GM13977 (cell line): Measurements from ENCODE around the gene MAPK8IP3.

Experiments used
- DNase-seq: peaks from one replicate; pipeline ENCODE4 v3.0.0; 2012; ENCODE audit warnings: low spot score
- in situ Hi-C: fragments of 300-500 bp; cut with MboI; formaldehyde crosslinking; loops from one replicate; pipeline ENCODE4 v1.12.0; 2022; ENCODE audit warnings: low sequenced_read_pairs, low pct_unique_long_range_greater_than_20kb, mixed read lengths, inconsistent platforms; ENCODE audit not compliant: unreplicated experiment
- TF ChIP-seq, protein P1 (sequence below): IDR thresholded peaks from 2 replicates; pipeline ENCODE4 v1.5.1; 2012; ENCODE audit warnings: mild to moderate bottlenecking, control low read depth; ENCODE audit not compliant: insufficient read depth; ENCODE audit errors: extremely low read depth, missing control alignments

MAPK8IP3 gene

DNA sequence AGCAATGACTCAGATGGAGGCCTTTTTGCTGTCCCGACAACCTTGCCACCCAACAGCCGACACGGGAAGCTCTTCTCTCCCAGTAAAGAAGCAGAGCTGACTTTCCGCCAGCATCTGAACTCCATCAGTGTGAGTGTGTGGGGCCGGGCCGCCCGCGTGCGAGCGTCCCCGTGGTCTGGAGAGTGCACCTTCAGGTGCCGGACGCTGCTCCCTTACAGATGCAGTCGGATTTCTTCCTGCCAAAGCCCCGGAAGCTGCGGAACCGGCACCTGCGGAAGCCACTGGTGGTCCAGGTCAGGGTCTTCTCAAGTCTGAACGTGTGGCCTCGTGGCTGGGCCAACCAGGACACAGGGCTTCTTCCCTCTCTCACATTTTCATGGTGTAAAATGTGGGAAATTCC is 43.5 kb upstream of the MAPK8IP3 start:
- no peak for DNase-seq
- TF ChIP-seq, protein P1, sequence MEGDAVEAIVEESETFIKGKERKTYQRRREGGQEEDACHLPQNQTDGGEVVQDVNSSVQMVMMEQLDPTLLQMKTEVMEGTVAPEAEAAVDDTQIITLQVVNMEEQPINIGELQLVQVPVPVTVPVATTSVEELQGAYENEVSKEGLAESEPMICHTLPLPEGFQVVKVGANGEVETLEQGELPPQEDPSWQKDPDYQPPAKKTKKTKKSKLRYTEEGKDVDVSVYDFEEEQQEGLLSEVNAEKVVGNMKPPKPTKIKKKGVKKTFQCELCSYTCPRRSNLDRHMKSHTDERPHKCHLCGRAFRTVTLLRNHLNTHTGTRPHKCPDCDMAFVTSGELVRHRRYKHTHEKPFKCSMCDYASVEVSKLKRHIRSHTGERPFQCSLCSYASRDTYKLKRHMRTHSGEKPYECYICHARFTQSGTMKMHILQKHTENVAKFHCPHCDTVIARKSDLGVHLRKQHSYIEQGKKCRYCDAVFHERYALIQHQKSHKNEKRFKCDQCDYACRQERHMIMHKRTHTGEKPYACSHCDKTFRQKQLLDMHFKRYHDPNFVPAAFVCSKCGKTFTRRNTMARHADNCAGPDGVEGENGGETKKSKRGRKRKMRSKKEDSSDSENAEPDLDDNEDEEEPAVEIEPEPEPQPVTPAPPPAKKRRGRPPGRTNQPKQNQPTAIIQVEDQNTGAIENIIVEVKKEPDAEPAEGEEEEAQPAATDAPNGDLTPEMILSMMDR = no peak
- in situ Hi-C loops = no loop called here

DNA sequence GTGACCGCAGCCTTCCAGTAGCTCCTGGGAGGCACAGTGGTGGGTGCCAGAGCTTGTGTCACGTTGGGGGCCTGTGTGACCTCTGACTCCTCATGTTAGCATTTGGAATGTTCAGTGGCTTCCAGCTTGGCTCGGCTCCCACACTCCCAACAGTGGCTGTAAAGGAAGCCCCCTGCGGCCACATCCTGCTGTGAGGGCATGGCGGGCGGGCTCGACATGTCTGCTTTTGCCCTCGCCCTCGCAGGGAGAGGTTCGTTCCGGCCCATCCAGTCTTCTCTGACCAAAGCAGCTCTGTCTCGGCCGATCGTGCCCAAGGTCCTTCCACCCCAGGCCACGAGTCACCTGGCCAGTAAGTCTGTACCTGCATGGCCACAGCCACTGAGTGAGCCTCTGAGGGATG is 40.2 kb upstream of the MAPK8IP3 start:
- TF ChIP-seq, protein P1 = no peak
- no peak for DNase-seq
- in situ Hi-C loops = no loop called here

- TF ChIP-seq, protein P1 = no peak
- in situ Hi-C loops = no loop called here
- no peak for DNase-seq
Observed at GRCh38 chr16:1666316-1666715, 39.7 kb upstream of the MAPK8IP3 start.

DNA sequence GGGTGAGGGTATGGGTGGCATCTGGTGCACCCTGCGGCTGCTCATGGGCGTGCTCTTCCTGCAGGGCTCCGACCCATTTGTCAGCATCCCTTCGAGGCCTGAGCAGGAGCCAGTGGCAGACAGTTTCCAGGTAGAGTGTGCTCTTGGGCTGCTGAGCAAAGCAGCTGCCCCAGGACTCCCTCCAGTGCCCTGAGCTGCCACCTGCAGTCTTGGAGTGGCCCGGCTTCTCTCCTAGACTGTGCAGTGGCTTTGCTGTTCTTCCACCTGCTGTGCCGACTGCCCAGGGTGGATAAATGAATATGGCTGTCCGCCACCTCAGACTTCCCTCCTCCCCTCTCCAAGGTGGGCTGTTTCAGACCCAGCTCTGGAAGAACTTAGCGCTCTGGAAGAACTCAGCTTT is 38.7 kb upstream of the MAPK8IP3 start:
- no peak for DNase-seq
- TF ChIP-seq, protein P1 = no peak
- in situ Hi-C loops = no loop called here

GRCh38 chr16:1667916-1668315 is 38.1 kb upstream of the MAPK8IP3 start:
- TF ChIP-seq, protein P1 = no peak
- no peak for DNase-seq
- in situ Hi-C loops = no loop called here

GRCh38 chr16:1668612-1669319 is 37.2 kb upstream of the MAPK8IP3 start:
- no peak for DNase-seq

More at GRCh38 chr16:1668612-1669319, 37.2 kb upstream of the MAPK8IP3 start:
- TF ChIP-seq, protein P1 = no peak
- in situ Hi-C loops = no loop called here
